GM23248 (cell line): ENCODE measurements around the gene GYG2.

ENCODE experiments used
- EZH2 ChIP-seq: fragments of 200-600 bp; sonication (generic); IDR thresholded peaks from 2 replicates; pipeline ENCODE4 v1.6.1; 2018; ENCODE audit warnings: antibody characterized with exemption, mild to moderate bottlenecking; ENCODE audit not compliant: insufficient read depth, poor library complexity, severe bottlenecking
- EZH2phosphoT487 ChIP-seq: fragments of 200-600 bp; sonication (generic); IDR thresholded peaks from 2 replicates; pipeline ENCODE4 v1.6.1; 2018; ENCODE audit warnings: antibody characterized with exemption, moderate library complexity, mild to moderate bottlenecking, low read depth; ENCODE audit not compliant: insufficient read depth

DNA sequence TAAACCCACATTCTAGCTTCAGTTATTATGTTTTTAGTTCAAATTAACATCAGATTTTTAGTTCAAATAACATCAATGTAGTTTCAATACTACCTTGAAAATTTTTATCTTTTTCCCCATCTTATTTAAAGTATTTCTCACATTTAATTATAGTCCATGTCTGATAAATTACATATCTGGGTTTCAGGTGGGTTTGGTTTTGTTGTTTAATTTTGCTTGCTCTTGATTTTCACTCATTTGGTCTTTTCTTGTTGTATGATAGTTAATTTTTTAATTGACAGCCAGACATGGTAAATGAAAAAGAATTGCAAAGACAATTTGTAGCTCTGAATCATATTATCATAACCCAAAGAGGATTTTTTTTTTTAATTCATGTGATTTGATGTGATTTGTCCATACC is 41.9 kb downstream of the GYG2 start:
- TF ChIP-seq EZH2: no peak
- no peak for TF ChIP-seq EZH2phosphoT487
